HG02642 (cell line): ENCODE data around the gene PALM.
A peak's percentile ranks its signal among the peaks of the same experiment; 100 is the strongest.
"Not testable (repeated sequence)": the region's sequence is repeated elsewhere in the genome, so short reads cannot be mapped to it uniquely, and the experiment has no call there.

ENCODE experiments used
- ATAC-seq: cut with Tn5 transposase; IDR thresholded peaks from one replicate; pipeline ENCODE4 v1.9.1; 2021; ENCODE audit warnings: mild to moderate bottlenecking; ENCODE audit not compliant: unreplicated experiment, poor library complexity

PALM gene

GRCh38 chr19:708154-709143 lies at the start of gene PALM:
Gene PALM (plus strand): TSS chr19:708935. CDS start chr19:709147, 212 bp downstream.
- ATAC-seq: no peak

GRCh38 chr19:660793-661426 lies 47.8 kb upstream of the PALM start:
- ATAC-seq: no peak

- peak; percentile 25 for ATAC-seq
Observed at GRCh38 chr19:661427-662196, 47.1 kb upstream of the PALM start.

- peak; percentile 15 for ATAC-seq
Observed at GRCh38 chr19:662207-662961, 46.4 kb upstream of the PALM start.

- peak; percentile 70 for ATAC-seq
Observed at GRCh38 chr19:662962-663681, 45.6 kb upstream of the PALM start, which contains the start of gene RNF126. Gene RNF126 (minus strand): TSS chr19:663214. CDS start chr19:663121, 93 bp downstream.

- ATAC-seq: no peak
Observed at GRCh38 chr19:663682-664117, 45.0 kb upstream of the PALM start.

GRCh38 chr19:664913-665443 lies 43.8 kb upstream of the PALM start:
- no peak for ATAC-seq

GRCh38 chr19:666985-667573 lies 41.7 kb upstream of the PALM start:
- not testable (repeated sequence) for ATAC-seq

GRCh38 chr19:668675-669434 lies 39.9 kb upstream of the PALM start:
- not testable (repeated sequence) for ATAC-seq

- no peak for ATAC-seq
Observed at GRCh38 chr19:670609-671075, 38.1 kb upstream of the PALM start.

GRCh38 chr19:674282-675151 lies 34.2 kb upstream of the PALM start:
- ATAC-seq: no peak

GRCh38 chr19:676007-676338 lies 32.8 kb upstream of the PALM start:
- no peak for ATAC-seq

- ATAC-seq: no peak
Observed at GRCh38 chr19:676339-677105, 32.2 kb upstream of the PALM start, which contains the start of gene FSTL3. Gene FSTL3 (plus strand): TSS chr19:676392. CDS start chr19:676424, 32 bp downstream.

GRCh38 chr19:677201-677600 lies 31.5 kb upstream of the PALM start:
- ATAC-seq: no peak

GRCh38 chr19:677601-678436 lies 30.9 kb upstream of the PALM start:
- no peak for ATAC-seq
